ENCODE data around the gene UROC1.

Gene UROC1

GRCh38 chr3:126480861-126481260 is 36.7 kb downstream of the UROC1 start:
- H3K4me3 ChIP-seq (replicated peaks; ENCODE audit: insufficient read depth, low read length) = no peak overlapping the region
- H3K27ac ChIP-seq (replicated peaks) = no peak overlapping the region
- no peaks in the 10 kb centered on the region for H3K27me3 ChIP-seq (ENCODE audit: insufficient read depth, poor library complexity, severe bottlenecking)
- no peak for TF ChIP-seq CTCF (IDR thresholded peaks at IDR 0.05; ENCODE audit: insufficient read depth, low read length)
- TF ChIP-seq GABPA (IDR thresholded peaks at IDR 0.05; ENCODE audit: low read depth) = no peak
- TF ChIP-seq, protein P1, sequence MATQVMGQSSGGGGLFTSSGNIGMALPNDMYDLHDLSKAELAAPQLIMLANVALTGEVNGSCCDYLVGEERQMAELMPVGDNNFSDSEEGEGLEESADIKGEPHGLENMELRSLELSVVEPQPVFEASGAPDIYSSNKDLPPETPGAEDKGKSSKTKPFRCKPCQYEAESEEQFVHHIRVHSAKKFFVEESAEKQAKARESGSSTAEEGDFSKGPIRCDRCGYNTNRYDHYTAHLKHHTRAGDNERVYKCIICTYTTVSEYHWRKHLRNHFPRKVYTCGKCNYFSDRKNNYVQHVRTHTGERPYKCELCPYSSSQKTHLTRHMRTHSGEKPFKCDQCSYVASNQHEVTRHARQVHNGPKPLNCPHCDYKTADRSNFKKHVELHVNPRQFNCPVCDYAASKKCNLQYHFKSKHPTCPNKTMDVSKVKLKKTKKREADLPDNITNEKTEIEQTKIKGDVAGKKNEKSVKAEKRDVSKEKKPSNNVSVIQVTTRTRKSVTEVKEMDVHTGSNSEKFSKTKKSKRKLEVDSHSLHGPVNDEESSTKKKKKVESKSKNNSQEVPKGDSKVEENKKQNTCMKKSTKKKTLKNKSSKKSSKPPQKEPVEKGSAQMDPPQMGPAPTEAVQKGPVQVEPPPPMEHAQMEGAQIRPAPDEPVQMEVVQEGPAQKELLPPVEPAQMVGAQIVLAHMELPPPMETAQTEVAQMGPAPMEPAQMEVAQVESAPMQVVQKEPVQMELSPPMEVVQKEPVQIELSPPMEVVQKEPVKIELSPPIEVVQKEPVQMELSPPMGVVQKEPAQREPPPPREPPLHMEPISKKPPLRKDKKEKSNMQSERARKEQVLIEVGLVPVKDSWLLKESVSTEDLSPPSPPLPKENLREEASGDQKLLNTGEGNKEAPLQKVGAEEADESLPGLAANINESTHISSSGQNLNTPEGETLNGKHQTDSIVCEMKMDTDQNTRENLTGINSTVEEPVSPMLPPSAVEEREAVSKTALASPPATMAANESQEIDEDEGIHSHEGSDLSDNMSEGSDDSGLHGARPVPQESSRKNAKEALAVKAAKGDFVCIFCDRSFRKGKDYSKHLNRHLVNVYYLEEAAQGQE (IDR thresholded peaks at IDR 0.05; ENCODE audit: insufficient replicate concordance, low read depth) = no peak
- no peak for TF ChIP-seq POLR2AphosphoS5 (IDR thresholded peaks at IDR 0.05; ENCODE audit: low read depth)
- TF ChIP-seq SPI1 (IDR thresholded peaks at IDR 0.05; ENCODE audit: borderline replicate concordance, low read depth) = no peak
- no peak for DNase-seq (ENCODE audit: low read depth in 1 of 2, low spot score in 1 of 2)

GRCh38 chr3:126480206-126480605 is 37.4 kb downstream of the UROC1 start:
- DNase-seq (ENCODE audit: low read depth in 1 of 2, low spot score in 1 of 2) = no peak
- Histone ChIP-seq H3K27ac (replicated peaks) (no peak overlapping the region), H3K27me3 (ENCODE audit: insufficient read depth, poor library complexity, severe bottlenecking) (no peaks in the 10 kb centered on the region), H3K4me3 (replicated peaks; ENCODE audit: insufficient read depth, low read length) (no peak overlapping the region)
- no peak for TF ChIP-seq SPI1 (IDR thresholded peaks at IDR 0.05; ENCODE audit: borderline replicate concordance, low read depth)
- TF ChIP-seq POLR2AphosphoS5 (IDR thresholded peaks at IDR 0.05; ENCODE audit: low read depth) = no peak
- TF ChIP-seq GABPA (IDR thresholded peaks at IDR 0.05; ENCODE audit: low read depth) = no peak
- TF ChIP-seq, protein P1 (IDR thresholded peaks at IDR 0.05; ENCODE audit: insufficient replicate concordance, low read depth) = no peak
- TF ChIP-seq CTCF (IDR thresholded peaks at IDR 0.05; ENCODE audit: insufficient read depth, low read length) = no peak

DNA sequence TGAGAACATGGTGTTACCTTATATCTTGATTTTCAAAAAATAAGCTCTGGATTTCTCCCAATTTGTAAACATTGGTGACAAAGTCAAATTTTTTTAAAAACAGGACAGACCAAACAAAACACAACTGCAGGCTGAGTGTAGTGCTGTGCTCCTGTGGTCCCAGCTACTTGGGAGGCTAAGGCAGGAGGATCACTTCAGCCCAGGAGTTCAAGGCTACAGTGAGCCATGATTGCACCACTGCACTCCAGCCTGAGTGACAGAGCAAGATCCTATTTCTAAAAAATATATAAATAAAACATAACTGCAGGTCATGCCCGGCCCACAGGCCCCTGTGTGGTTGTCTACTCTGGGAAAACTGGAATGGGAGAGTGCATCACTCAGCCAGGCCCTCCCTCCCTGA is 37.9 kb downstream of the UROC1 start:
- no peaks in the 10 kb centered on the region for H3K27me3 ChIP-seq (ENCODE audit: insufficient read depth, poor library complexity, severe bottlenecking)
- no peak overlapping the region for H3K27ac ChIP-seq (replicated peaks)
- H3K4me3 ChIP-seq (replicated peaks; ENCODE audit: insufficient read depth, low read length) = no peak overlapping the region
- no peak for DNase-seq (ENCODE audit: low read depth in 1 of 2, low spot score in 1 of 2)
- no peak for TF ChIP-seq SPI1 (IDR thresholded peaks at IDR 0.05; ENCODE audit: borderline replicate concordance, low read depth)
- TF ChIP-seq POLR2AphosphoS5 (IDR thresholded peaks at IDR 0.05; ENCODE audit: low read depth) = no peak
- TF ChIP-seq, protein P1 (IDR thresholded peaks at IDR 0.05; ENCODE audit: insufficient replicate concordance, low read depth) = no peak
- TF ChIP-seq CTCF (IDR thresholded peaks at IDR 0.05; ENCODE audit: insufficient read depth, low read length) = no peak
- no peak for TF ChIP-seq GABPA (IDR thresholded peaks at IDR 0.05; ENCODE audit: low read depth)

Data from HL-60 (cell line).